ENCODE results near the gene PLCXD3.
A peak's percentile ranks its signal among the peaks of the same experiment; 100 is the strongest.

PLCXD3 gene

DNA sequence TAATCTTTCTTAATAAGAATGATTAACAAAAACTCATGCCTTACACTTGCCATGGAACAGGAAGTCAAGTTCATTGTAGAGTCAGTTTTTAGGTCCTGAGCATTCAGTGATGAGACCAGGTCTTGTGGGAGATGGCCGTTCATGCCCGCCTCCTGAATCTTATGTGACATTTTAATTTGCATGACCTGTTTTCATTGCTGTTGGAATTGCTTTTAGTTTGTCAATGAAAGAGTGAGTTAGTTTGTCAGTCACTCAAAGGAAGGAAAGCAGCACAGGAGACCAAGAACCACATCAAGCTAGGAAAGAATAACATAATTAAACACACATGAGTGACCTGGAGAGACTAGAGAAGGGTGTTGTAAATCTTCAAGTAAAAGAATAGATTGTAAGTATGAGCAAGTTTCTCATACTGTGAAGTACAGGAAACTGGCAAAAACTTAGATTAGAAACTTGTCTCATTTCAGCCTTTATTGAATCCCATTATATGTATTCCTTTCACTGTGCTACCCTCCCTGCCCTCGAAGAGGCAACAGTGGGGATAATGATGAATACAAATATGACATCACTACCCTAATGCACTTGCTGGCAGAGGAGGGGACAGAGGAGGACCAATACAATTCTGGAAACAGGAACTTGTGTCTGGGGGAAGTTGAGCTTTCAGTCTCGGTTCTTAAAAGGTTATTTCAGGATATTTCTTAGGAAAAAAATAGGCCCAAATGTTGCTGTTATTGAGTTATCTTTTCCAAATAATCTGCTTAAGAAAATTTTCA is 232.7 kb downstream of the PLCXD3 start:
- no peak for DNase-seq

DNA sequence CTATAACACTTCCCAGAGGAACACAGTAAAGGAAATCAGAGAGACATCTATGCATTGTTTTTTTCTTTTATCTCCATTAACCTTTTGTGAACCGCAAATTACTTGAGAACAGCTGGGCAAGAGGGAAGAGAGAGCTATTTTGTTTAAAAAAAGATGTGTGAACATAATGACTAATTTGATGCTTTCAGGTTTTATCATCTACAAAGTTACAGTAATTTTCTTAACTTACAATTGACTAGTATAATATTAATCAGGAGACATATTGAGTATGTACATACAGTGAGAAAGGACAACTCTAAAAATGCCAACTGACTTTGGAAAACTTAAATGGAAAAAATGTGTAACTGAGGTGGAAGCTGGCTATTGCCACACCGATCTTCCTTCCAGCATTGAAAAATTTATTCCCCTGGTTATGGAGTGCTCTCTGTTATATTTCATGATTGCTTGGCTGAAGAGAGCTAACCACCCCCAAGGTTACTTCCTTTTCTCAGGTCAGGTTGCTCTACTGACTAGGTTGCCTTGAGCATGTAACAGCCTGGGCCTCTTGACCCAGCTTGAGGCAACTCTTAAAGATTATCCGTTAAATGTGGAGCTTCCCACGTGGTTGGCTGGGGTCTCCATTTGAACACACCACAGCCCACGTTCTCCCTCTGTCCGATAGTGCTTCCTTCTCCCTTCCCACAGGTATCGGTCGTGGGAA is 234.4 kb downstream of the PLCXD3 start:
- no peak for DNase-seq

DNA sequence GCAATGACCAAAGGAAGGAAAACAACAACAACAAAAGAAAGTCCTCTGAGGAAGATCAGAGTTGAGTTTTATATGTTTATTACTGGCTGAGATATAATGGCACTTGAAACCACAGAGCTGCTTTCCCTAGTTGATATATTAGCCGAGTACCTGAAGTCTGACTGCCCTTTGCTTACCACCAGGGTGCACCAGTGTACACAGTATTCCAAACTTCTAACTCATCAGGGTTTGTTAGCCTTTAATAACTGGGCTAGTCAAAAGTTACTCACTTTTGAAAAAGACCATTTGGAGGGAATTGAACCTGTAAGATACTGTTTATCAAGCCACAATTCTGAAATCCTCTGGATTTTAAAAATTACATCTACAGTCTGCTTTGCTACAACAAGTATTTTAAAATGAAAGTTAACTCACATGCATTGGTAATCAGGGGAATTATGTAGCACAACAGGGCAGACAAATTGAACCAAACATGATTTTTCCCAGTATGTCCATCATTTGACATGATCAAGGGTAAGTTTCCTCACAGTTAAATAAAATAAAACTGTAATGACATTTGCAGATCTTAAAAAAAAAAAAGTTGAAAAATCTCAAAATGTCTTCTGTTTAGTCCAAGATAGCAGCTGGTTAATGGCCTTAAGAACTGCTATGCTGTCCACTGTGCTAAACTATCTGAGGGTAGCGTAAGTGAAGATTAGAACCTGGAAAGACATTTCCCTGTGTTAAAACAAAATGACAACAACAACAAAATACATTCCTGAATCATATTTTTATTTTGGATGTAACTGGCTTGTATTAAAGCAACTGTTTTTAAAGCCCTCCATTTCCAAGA is 239.8 kb downstream of the PLCXD3 start:
- peak; percentile 38 to 62 for DNase-seq

DNA sequence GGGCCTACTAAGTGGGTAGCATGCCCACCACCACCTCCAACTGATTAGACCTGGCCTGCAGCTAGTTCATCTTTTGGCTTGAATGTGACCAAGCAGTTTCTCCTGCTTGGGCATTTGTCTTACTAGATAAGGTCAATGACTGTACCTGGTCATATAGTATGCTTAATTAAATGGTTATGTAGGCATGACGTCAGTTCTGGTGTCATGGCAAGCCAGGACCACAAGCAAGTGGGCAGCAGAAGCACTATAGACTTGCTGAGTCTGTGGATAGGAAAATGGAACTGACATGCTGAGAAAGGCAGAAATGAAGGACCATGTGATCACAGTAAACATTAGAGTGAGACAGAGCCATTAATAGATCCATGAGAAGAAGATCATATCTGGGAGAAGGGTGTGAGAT is 241.5 kb downstream of the PLCXD3 start:
- DNase-seq, result no peak

DNA sequence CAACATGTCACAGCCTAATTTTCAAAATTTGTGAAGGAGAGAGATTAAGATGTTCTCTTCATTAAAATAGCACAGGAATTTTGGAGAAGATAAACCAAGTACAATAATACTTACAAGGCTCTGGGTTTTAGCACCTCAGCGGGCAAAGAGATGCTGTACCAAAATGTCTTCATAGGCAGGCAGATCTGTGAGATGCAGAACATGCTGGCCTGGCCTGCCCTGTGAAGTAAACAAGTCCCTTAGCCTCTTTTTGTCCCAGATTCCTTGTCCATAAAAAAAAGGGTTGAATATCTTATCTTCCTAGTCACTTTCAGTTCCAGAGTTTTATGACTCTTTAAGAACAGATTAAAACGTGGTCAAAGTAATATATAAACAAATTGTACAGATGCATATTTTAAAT is 244.0 kb downstream of the PLCXD3 start:
- no peak for DNase-seq

DNA sequence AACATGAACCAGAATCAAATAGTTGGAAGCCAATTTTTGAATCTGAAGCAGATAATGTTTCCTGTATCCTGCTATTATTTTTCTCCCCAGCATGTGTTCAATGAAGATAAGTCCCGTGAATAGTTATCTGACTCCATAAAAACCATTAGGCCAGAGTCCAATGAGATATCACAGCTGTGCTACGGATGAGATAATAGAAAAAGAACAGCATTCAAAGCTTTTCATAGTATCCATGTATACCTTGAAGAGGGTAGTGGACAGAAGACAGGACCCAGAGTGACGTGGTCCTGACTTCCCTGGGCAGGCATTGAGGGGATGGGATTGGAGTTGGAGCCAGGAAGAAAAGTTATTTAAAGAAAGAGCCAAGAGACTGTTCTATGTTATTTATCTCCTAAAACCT is 246.4 kb downstream of the PLCXD3 start:
- no peak for DNase-seq

DNA sequence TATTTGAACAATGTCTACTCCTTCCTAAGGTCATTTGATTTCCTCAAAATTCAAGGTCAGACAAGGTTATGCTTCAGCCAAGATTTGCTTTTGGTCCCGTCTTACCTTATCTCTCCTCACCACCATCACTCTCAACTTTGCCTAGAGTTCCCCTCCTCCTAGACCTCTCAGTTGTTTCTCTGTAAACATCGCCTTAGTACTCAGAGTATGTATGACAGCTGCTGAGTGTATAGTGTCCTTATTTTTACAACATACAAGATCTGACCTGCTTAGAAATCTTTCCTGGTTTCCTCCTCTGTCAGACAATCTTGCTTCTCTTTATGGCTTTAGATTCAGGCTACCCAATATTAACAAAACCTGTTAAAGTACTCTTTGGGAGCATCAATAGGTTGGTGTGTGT is 247.1 kb downstream of the PLCXD3 start:
- DNase-seq, result no peak

Measured in SW 1271 (cell line).